K562 (cell line): ENCODE measurements around the gene ATP5F1D. TPM values are rescaled to one million over a fixed set of nuclear protein-coding genes. Genes with fewer than 3 reads are reported as not detected.

Experiments
- BRD4 ChIP-seq: fragments of 200-600 bp; sonication (generic); IDR thresholded peaks from 2 replicates; pipeline ENCODE4 v1.6.1; 2017; ENCODE audit warnings: inconsistent platforms
- CBX1 ChIP-seq: sonication (generic); IDR thresholded peaks from 2 replicates; pipeline ENCODE4 v1.6.1; 2016; ENCODE audit warnings: antibody characterized with exemption, low read depth, mild to moderate bottlenecking
- CBX5 ChIP-seq: IDR thresholded peaks from 2 replicates; pipeline ENCODE4 v1.6.1; 2014; ENCODE audit warnings: low read depth, borderline replicate concordance
- DNMT1 ChIP-seq: fragments of 450-650 bp; IDR thresholded peaks from 2 replicates; pipeline ENCODE4 v1.6.1; 2016; ENCODE audit warnings: antibody characterized with exemption, mild to moderate bottlenecking
- E2F3 ChIP-seq: fragments of 250-450 bp; sonication (Bioruptor Pico); IDR thresholded peaks from 2 replicates; pipeline ENCODE4 v1.4.0; 2020; ENCODE audit warnings: mild to moderate bottlenecking
- GABPB2 ChIP-seq: fragments of 250-450 bp; sonication (Bioruptor Pico); conservative IDR thresholded peaks from 2 replicates; pipeline ENCODE4 v1.5.1; 2021; ENCODE audit warnings: mild to moderate bottlenecking
- GATAD2B ChIP-seq: fragments of 450-650 bp; IDR thresholded peaks from 2 replicates; pipeline ENCODE4 v1.6.1; 2017; ENCODE audit warnings: mild to moderate bottlenecking, borderline replicate concordance
- ILK ChIP-seq: fragments of 450-650 bp; IDR thresholded peaks from 2 replicates; pipeline ENCODE4 v1.6.1; 2016; ENCODE audit warnings: missing genetic modification characterization, low read depth, mild to moderate bottlenecking, missing compliant biosample characterization, moderate library complexity, borderline replicate concordance
- JUNB ChIP-seq: fragments of 450-650 bp; formaldehyde crosslinking; conservative IDR thresholded peaks from 2 replicates; pipeline ENCODE4 v1.4.0; 2020; ENCODE audit warnings: mild to moderate bottlenecking
- POLR2H ChIP-seq: IDR thresholded peaks from 2 replicates; pipeline ENCODE4 v1.6.1; 2016; ENCODE audit warnings: missing genetic modification characterization, low read depth, mild to moderate bottlenecking, control low read depth, missing compliant biosample characterization, moderate library complexity
- SIN3B ChIP-seq: fragments of 450-650 bp; IDR thresholded peaks from 2 replicates; pipeline ENCODE4 v1.6.1; 2017; ENCODE audit warnings: low read depth, mild to moderate bottlenecking, moderate library complexity
- SUPT5H ChIP-seq: fragments of 450-650 bp; IDR thresholded peaks from 2 replicates; pipeline ENCODE4 v1.6.1; 2016
- ZSCAN32 ChIP-seq: fragments of 450-650 bp; formaldehyde crosslinking; IDR thresholded peaks from 2 replicates; pipeline ENCODE4 v1.4.0; 2020; ENCODE audit warnings: mild to moderate bottlenecking, moderate library complexity
- polyA plus RNA-seq, 8 experiments: library from polyadenylated mRNA; depleted of rRNA in 4 of 8; stranded (reverse) in 5 of 8; unstranded in 3 of 8; fragments of >200 nt; fragmentation: Nextera tagmentation in 2 of 8; fragmentation: Illumina TruSeq in 1 of 8; extraction: Ambion mirVana in 2 of 8; extraction: Trizol in 1 of 8; gene quantifications; 2 replicates each; pipeline versions ENCODE4 v1.2.1 to v1.2.3, GENCODE V29; 2011 to 2014; ENCODE audit warnings: inconsistent platforms in 1 of 8, missing spikeins in 1 of 8
- total RNA-seq, 7 experiments: library from RNA; depleted of rRNA in 6 of 7; stranded (reverse); fragments of >200 nt in 6 of 7; fragmentation: Illumina TruSeq in 2 of 7; extraction: Trizol in 2 of 7; gene quantifications; 2 replicates each; pipeline versions ENCODE4 v1.2.1 to v1.2.3, GENCODE V29; 2011 to 2021; ENCODE audit warnings: low replicate concordance in 1 of 7
- TF ChIP-seq, protein P1 (sequence below), 3 experiments: fragments of 200-800 bp in 1 of 3; sonication (Bioruptor generic) in 1 of 3; sonication (generic) in 1 of 3; formaldehyde crosslinking in 1 of 3; IDR thresholded peaks; 2 replicates each; pipeline versions ENCODE4 v1.6.1 to v1.8.0; 2016 to 2022; ENCODE audit warnings: mild to moderate bottlenecking in 2 of 3, missing compliant biosample characterization in 2 of 3, missing genetic modification characterization in 2 of 3, missing genetic modification reagents in 1 of 3
- TF ChIP-seq, protein P2 (sequence below): fragments of 450-650 bp; conservative IDR thresholded peaks from 2 replicates; pipeline ENCODE4 v1.6.1; 2016; ENCODE audit warnings: missing genetic modification characterization, low read depth, mild to moderate bottlenecking, control low read depth, missing compliant biosample characterization
- TF ChIP-seq, protein P3 (sequence below): fragments of 450-650 bp; IDR thresholded peaks from 2 replicates; pipeline ENCODE4 v1.6.1; 2016
- TF ChIP-seq, protein P4 (sequence below): sonication (generic); formaldehyde crosslinking; IDR thresholded peaks from 2 replicates; pipeline ENCODE4 v1.9.0; 2022; ENCODE audit warnings: mild to moderate bottlenecking, missing genetic modification reagents
- TF ChIP-seq, protein P5 (sequence below): sonication (generic); formaldehyde crosslinking; IDR thresholded peaks from 2 replicates; pipeline ENCODE4 v1.8.1; 2022; ENCODE audit warnings: missing genetic modification reagents
- TF ChIP-seq, protein P6 (sequence below): fragments of 450-650 bp; IDR thresholded peaks from 2 replicates; pipeline ENCODE4 v1.6.1; 2016; ENCODE audit warnings: borderline replicate concordance

ATP5F1D gene
- total and polyA plus RNA-seq, 9 of the 15 experiments (the other 6 are each of a cell fraction or from before 2014, with no cell fraction given) = 3.9 to 409 (median 36.8) TPM

DNA sequence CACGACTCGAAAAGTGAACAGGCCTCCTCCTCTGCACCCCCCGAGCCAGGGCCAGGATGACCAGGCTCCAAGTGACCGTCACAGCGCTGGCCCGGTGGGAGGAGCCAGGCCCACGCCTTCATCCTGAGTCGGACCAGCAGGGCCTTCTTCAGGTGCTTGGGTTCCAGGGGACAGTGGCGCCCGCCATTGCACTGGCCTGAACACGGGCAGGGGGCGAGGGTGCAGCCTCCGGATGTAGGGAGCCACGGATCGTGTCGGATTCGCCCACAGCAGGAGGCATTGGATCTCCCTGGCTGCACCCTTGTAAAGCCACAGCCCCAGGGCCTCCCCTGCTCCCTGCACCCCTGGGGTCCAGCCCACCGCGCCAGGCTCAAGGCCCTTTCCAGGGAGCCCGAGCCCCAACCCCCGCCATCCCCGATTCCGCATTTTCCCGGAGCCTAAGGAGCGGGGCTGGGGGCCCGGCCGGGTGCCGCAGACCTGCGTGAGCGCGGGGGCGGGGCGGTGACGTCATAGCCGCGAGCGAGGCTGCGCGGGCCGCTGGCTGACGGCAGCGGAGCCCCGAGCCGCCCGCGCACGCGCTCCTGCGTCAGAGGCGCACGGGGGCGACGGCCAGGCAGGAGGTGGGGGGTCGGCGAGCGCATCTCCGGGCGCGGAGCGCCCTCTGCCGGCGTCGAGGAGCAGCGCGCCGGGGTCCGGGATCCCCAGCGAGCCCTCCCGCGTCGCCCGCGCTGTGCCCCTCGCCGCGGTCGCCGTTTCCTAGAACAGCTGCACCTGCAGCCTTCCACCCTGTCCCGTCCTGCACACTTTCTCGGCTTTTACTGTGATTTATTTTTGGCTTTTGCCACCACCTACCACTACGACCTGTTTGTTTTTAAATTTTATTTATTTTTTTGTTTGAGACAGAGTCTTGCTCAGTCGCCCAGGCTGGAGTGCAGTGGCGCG is 1.5 kb upstream of the ATP5F1D start (continued):
- no peak for TF ChIP-seq GABPB2 (CRISPR knock-in tag)
- TF ChIP-seq POLR2H (tag) = no peak
- TF ChIP-seq DNMT1 = no peak
- TF ChIP-seq ZSCAN32 (CRISPR knock-in tag) = peak; percentile 64; the same call in 1 of the 2 replicates
- peak; percentile 99 for TF ChIP-seq GATAD2B
- peak; percentile 57; the same call in 1 of the 2 replicates for TF ChIP-seq E2F3 (CRISPR knock-in tag)
- TF ChIP-seq, protein P1, sequence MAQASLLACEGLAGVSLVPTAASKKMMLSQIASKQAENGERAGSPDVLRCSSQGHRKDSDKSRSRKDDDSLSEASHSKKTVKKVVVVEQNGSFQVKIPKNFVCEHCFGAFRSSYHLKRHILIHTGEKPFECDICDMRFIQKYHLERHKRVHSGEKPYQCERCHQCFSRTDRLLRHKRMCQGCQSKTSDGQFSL (CRISPR knock-in tag; IDR thresholded peaks at IDR 0.05) = peak; percentile 93
- TF ChIP-seq, protein P1 (tag; IDR thresholded peaks at IDR 0.05) = peak in 1 of 2 experiments; percentile 61; a peak in 1 of 4 replicates
- no peak for TF ChIP-seq ILK (tag)
- peak; percentile 91 for TF ChIP-seq JUNB (CRISPR knock-in tag)
- peak; percentile 76 for TF ChIP-seq SIN3B
- TF ChIP-seq, protein P2, sequence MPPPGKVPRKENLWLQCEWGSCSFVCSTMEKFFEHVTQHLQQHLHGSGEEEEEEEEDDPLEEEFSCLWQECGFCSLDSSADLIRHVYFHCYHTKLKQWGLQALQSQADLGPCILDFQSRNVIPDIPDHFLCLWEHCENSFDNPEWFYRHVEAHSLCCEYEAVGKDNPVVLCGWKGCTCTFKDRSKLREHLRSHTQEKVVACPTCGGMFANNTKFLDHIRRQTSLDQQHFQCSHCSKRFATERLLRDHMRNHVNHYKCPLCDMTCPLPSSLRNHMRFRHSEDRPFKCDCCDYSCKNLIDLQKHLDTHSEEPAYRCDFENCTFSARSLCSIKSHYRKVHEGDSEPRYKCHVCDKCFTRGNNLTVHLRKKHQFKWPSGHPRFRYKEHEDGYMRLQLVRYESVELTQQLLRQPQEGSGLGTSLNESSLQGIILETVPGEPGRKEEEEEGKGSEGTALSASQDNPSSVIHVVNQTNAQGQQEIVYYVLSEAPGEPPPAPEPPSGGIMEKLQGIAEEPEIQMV (tag) = no peak
- TF ChIP-seq, protein P3, sequence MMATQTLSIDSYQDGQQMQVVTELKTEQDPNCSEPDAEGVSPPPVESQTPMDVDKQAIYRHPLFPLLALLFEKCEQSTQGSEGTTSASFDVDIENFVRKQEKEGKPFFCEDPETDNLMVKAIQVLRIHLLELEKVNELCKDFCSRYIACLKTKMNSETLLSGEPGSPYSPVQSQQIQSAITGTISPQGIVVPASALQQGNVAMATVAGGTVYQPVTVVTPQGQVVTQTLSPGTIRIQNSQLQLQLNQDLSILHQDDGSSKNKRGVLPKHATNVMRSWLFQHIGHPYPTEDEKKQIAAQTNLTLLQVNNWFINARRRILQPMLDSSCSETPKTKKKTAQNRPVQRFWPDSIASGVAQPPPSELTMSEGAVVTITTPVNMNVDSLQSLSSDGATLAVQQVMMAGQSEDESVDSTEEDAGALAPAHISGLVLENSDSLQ = peak; percentile 5; the same call in 1 of the 2 replicates
- TF ChIP-seq BRD4 = peak; percentile 77; the same call in 1 of the 2 replicates
- TF ChIP-seq, protein P4, sequence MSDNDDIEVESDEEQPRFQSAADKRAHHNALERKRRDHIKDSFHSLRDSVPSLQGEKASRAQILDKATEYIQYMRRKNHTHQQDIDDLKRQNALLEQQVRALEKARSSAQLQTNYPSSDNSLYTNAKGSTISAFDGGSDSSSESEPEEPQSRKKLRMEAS (CRISPR knock-in tag) = peak; percentile 17; the same call in 1 of the 2 replicates
- peak; percentile 48; the same call in 1 of the 2 replicates for TF ChIP-seq SUPT5H
- 0 out of 2 replicates have a peak, but pooled peaks have one; percentile 27 for TF ChIP-seq CBX1
- no peak for TF ChIP-seq CBX5
- TF ChIP-seq, protein P5, sequence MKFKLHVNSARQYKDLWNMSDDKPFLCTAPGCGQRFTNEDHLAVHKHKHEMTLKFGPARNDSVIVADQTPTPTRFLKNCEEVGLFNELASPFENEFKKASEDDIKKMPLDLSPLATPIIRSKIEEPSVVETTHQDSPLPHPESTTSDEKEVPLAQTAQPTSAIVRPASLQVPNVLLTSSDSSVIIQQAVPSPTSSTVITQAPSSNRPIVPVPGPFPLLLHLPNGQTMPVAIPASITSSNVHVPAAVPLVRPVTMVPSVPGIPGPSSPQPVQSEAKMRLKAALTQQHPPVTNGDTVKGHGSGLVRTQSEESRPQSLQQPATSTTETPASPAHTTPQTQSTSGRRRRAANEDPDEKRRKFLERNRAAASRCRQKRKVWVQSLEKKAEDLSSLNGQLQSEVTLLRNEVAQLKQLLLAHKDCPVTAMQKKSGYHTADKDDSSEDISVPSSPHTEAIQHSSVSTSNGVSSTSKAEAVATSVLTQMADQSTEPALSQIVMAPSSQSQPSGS (CRISPR knock-in tag) = peak; percentile 85
- TF ChIP-seq, protein P6, sequence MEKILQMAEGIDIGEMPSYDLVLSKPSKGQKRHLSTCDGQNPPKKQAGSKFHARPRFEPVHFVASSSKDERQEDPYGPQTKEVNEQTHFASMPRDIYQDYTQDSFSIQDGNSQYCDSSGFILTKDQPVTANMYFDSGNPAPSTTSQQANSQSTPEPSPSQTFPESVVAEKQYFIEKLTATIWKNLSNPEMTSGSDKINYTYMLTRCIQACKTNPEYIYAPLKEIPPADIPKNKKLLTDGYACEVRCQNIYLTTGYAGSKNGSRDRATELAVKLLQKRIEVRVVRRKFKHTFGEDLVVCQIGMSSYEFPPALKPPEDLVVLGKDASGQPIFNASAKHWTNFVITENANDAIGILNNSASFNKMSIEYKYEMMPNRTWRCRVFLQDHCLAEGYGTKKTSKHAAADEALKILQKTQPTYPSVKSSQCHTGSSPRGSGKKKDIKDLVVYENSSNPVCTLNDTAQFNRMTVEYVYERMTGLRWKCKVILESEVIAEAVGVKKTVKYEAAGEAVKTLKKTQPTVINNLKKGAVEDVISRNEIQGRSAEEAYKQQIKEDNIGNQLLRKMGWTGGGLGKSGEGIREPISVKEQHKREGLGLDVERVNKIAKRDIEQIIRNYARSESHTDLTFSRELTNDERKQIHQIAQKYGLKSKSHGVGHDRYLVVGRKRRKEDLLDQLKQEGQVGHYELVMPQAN = 0 out of 2 replicates have a peak, but pooled peaks have one; percentile 26
